Transverse colon (tissue), 4 donors: ENCODE results near the gene STXBP2. TPM values are rescaled to one million over a fixed set of nuclear protein-coding genes. Genes with fewer than 3 reads are reported as not detected.

Experiments
- DNase-seq: peaks from one replicate; pipeline ENCODE4 v3.0.0-alpha.2; 2019
- H3K27ac ChIP-seq, 4 donors: fragments of 200-600 bp; sonication (generic); 2 replicates each; pipeline ENCODE4 v1.5.1; 2016 to 2018; ENCODE audit warnings: inconsistent platforms in 4 of 4
- H3K27me3 ChIP-seq: fragments of 200-600 bp; sonication (generic); 2 replicates; pipeline ENCODE4 v1.5.1; 2017; ENCODE audit warnings: inconsistent platforms
- H3K36me3 ChIP-seq, 4 donors: fragments of 200-600 bp; sonication (generic); 2 replicates each; pipeline ENCODE4 v1.5.1; 2017 to 2019; ENCODE audit warnings: inconsistent platforms in 4 of 4
- H3K4me1 ChIP-seq, 4 donors: fragments of 200-600 bp; sonication (generic); 2 replicates each; pipeline ENCODE4 v1.5.1; 2017 to 2020; ENCODE audit warnings: inconsistent platforms in 4 of 4
- H3K4me3 ChIP-seq, 4 donors: fragments of 200-600 bp; sonication (generic); 1 replicate in 1 of 4; 2 replicates in 3 of 4; pipeline versions ENCODE4 v1.5.1 to v1.6.1; 2017 to 2019; ENCODE audit warnings: inconsistent platforms in 4 of 4
- H3K9me3 ChIP-seq, 2 donors: fragments of 200-600 bp; sonication (generic); 2 replicates each; pipeline ENCODE4 v1.5.1; 2017 to 2019; ENCODE audit warnings: inconsistent platforms in 2 of 2
- CTCF ChIP-seq, 5 experiments: fragments of 200-600 bp in 3 of 5; fragments of 450-650 bp in 2 of 5; sonication (generic) in 3 of 5; IDR thresholded peaks; 1 replicate in 2 of 5; 2 replicates in 3 of 5; pipeline ENCODE4 v1.5.1; 2016 to 2017; ENCODE audit warnings: antibody characterized with exemption in 5 of 5, inconsistent platforms in 3 of 5, mild to moderate bottlenecking in 2 of 5, moderate library complexity in 1 of 5
- EP300 ChIP-seq: sonication (generic); formaldehyde crosslinking; IDR thresholded peaks from one replicate; pipeline ENCODE4 v1.6.1; 2017; ENCODE audit warnings: antibody characterized with exemption, low read depth
- POLR2A ChIP-seq: fragments of 450-650 bp; IDR thresholded peaks from one replicate; pipeline ENCODE4 v1.6.1; 2016; ENCODE audit warnings: antibody characterized with exemption, mild to moderate bottlenecking, moderate library complexity
- POLR2AphosphoS5 ChIP-seq, 3 donors: sonication (generic); formaldehyde crosslinking; IDR thresholded peaks; one replicate each; pipeline ENCODE4 v1.6.1; 2016; ENCODE audit warnings: antibody characterized with exemption in 3 of 3
- WGBS, 2 donors: methylation state at CpG; one replicate each; pipeline ENCODE4 v1.1.5; 2018; ENCODE audit warnings: low coverage in 1 of 2; 5-methylcytosine and 5-hydroxymethylcytosine counted together
- in situ Hi-C, 4 donors: fragments of 200-750 bp; cut with MboI; loops; one replicate each; pipeline versions ENCODE4 v1.15.0 to v1.15.1; 2017; ENCODE audit warnings: low sequenced_read_pairs in 3 of 4, low pct_ligation_motif_present in 1 of 4, low pct_unique_long_range_greater_than_20kb in 1 of 4
- intact Hi-C: fragments of 100-400 bp; cut with DNase I; formaldehyde crosslinking; loops from one replicate; pipeline ENCODE4 v1.15.1; 2023; ENCODE audit warnings: low total_unique reads
- total RNA-seq, 4 donors: library from RNA; depleted of rRNA; stranded (reverse); fragments of >200 nt; gene quantifications; one replicate each; pipeline ENCODE4 v1.1.0, GENCODE V29; 2016

The STXBP2 gene
- total RNA-seq, 4 donors from 2014 or later, result 132 to 303 (median 205) TPM

- no peak overlapping the region for H3K27ac ChIP-seq
- H3K4me1 ChIP-seq, result no peaks in the 10 kb centered on the region
- no peak for DNase-seq
- in situ Hi-C loops, result no loop called here
- H3K27me3 ChIP-seq, result peaks cover 17% of the 10 kb centered on the region
- TF ChIP-seq EP300, result no peak
- no peak for TF ChIP-seq POLR2A
- no peak for TF ChIP-seq POLR2AphosphoS5 (IDR thresholded peaks at IDR 0.05)
- no peak overlapping the region for H3K4me3 ChIP-seq
- no peaks in the 10 kb centered on the region for H3K36me3 ChIP-seq
- intact Hi-C loops, result no loop called here
- H3K9me3 ChIP-seq, result no peaks in the 10 kb centered on the region
- 57% methylated on average over 14 to 15 of the region's 15 CpGs for WGBS, 2 donors
These were observed 34.5 kb upstream of the STXBP2 start for GRCh38 chr19:7602240-7602934.

- in situ Hi-C loops (no loop called here), intact Hi-C loops (no loop called here)
- WGBS, 2 donors, result 88 to 100% methylated on average over 2 to 11 of the region's 11 CpGs
- no peak overlapping the region for H3K27ac ChIP-seq
- no peaks in the 10 kb centered on the region for H3K4me1 ChIP-seq
- H3K9me3 ChIP-seq, result no peaks in the 10 kb centered on the region
- no peak for TF ChIP-seq POLR2A
- no peak for TF ChIP-seq POLR2AphosphoS5 (IDR thresholded peaks at IDR 0.05)
- TF ChIP-seq CTCF (IDR thresholded peaks at IDR 0.05), result no peak
- TF ChIP-seq EP300, result no peak
- H3K27me3 ChIP-seq, result peaks cover 13% of the 10 kb centered on the region
- no peaks in the 10 kb centered on the region for H3K36me3 ChIP-seq
- H3K4me3 ChIP-seq, result no peak overlapping the region
- no peak for DNase-seq
These were observed 33.9 kb upstream of the STXBP2 start for GRCh38 chr19:7602935-7603497.

GRCh38 chr19:7603919-7604318 lies 33.0 kb upstream of the STXBP2 start:
- no peak for TF ChIP-seq POLR2AphosphoS5 (IDR thresholded peaks at IDR 0.05)
- TF ChIP-seq CTCF (IDR thresholded peaks at IDR 0.05), result no peak
- no peak for TF ChIP-seq EP300
- TF ChIP-seq POLR2A, result no peak
- Histone ChIP-seq H3K27ac (no peak overlapping the region), H3K4me3 (no peak overlapping the region), H3K36me3 (no peaks in the 10 kb centered on the region), H3K4me1 (no peaks in the 10 kb centered on the region), H3K27me3 (peaks cover 11% of the 10 kb centered on the region), H3K9me3 (no peaks in the 10 kb centered on the region)
- DNase-seq, result no peak
- 80 to 83% methylated on average over 3 to 9 of the region's 9 CpGs for WGBS, 2 donors
- intact Hi-C loops (no loop called here), in situ Hi-C loops (no loop called here)

- Histone ChIP-seq H3K27ac (no peak overlapping the region), H3K4me1 (no peaks in the 10 kb centered on the region), H3K36me3 (no peaks in the 10 kb centered on the region), H3K4me3 (no peak overlapping the region), H3K27me3 (peaks cover 11% of the 10 kb centered on the region), H3K9me3 (no peaks in the 10 kb centered on the region)
- intact Hi-C loops, result no loop called here
- in situ Hi-C loops, result no loop called here
- no peak for DNase-seq
- WGBS, 2 donors, result 60 to 80% methylated on average over 6 to 14 of the region's 14 CpGs
- no peak for TF ChIP-seq CTCF (IDR thresholded peaks at IDR 0.05)
- no peak for TF ChIP-seq EP300
- TF ChIP-seq POLR2A, result no peak
- TF ChIP-seq POLR2AphosphoS5 (IDR thresholded peaks at IDR 0.05), result no peak
These were observed 31.3 kb upstream of the STXBP2 start for GRCh38 chr19:7605490-7606222.
